BE2C (cell line): Measurements from ENCODE around the gene ACTR8.

Source experiments
- DNase-seq: peaks from one replicate; pipeline ENCODE4 v3.0.0-alpha.2; 2020
- H3K27me3 ChIP-seq: fragments of 250-450 bp; sonication (Bioruptor Pico); 2 replicates; pipeline ENCODE4 v1.5.1; 2020; ENCODE audit warnings: mild to moderate bottlenecking
- H3K36me3 ChIP-seq: fragments of 250-450 bp; sonication (Bioruptor Pico); 2 replicates; pipeline ENCODE4 v1.5.1; 2020; ENCODE audit warnings: mild to moderate bottlenecking
- H3K4me1 ChIP-seq: fragments of 250-450 bp; sonication (Bioruptor Pico); 2 replicates; pipeline ENCODE4 v1.5.1; 2020
- H3K4me3 ChIP-seq: 2 replicates; pipeline ENCODE4 v1.5.1; 2011; ENCODE audit warnings: low read depth, low read length
- H3K9me3 ChIP-seq: fragments of 250-450 bp; sonication (Bioruptor Pico); 2 replicates; pipeline ENCODE4 v1.5.1; 2020
- TF ChIP-seq, protein P1 (sequence below): IDR thresholded peaks from 2 replicates; pipeline ENCODE4 v1.5.1; 2012; ENCODE audit warnings: mild to moderate bottlenecking, low read depth, low read length

Gene ACTR8

DNA sequence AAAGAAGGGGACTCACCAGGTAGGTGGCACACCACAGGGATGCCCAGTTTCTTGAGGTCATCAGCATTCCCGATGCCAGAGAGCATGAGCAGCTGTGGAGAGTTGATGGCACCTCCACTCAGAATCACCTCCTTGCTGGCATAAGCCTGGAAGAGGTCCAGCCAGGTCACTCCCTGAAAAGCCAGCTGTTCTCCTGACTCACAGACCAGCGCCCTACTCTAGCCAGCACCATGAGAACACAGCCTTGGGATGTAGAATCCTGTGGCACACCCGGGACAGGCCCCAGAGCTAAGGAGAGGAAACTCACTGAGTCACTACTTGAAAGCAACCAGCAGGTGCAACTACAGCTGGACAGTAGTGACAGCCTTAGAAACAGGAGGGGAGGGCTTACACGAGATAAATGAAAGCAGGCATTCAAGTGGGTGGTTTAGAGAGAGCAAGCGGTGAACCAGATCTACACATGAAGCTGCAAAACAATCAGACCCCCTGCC is 60.3 kb downstream of the ACTR8 start:
- Histone ChIP-seq H3K27me3 (no peaks in the 10 kb centered on the region), H3K4me3 (no peak overlapping the region), H3K4me1 (no peaks in the 10 kb centered on the region), H3K36me3 (no peaks in the 10 kb centered on the region), H3K9me3 (no peaks in the 10 kb centered on the region)
- no peak for DNase-seq
- TF ChIP-seq, protein P1, sequence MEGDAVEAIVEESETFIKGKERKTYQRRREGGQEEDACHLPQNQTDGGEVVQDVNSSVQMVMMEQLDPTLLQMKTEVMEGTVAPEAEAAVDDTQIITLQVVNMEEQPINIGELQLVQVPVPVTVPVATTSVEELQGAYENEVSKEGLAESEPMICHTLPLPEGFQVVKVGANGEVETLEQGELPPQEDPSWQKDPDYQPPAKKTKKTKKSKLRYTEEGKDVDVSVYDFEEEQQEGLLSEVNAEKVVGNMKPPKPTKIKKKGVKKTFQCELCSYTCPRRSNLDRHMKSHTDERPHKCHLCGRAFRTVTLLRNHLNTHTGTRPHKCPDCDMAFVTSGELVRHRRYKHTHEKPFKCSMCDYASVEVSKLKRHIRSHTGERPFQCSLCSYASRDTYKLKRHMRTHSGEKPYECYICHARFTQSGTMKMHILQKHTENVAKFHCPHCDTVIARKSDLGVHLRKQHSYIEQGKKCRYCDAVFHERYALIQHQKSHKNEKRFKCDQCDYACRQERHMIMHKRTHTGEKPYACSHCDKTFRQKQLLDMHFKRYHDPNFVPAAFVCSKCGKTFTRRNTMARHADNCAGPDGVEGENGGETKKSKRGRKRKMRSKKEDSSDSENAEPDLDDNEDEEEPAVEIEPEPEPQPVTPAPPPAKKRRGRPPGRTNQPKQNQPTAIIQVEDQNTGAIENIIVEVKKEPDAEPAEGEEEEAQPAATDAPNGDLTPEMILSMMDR, result no peak

GRCh38 chr3:53820756-53821580 is 61.0 kb downstream of the ACTR8 start:
- Histone ChIP-seq H3K9me3 (no peaks in the 10 kb centered on the region), H3K27me3 (no peaks in the 10 kb centered on the region), H3K4me3 (no peak overlapping the region), H3K36me3 (no peaks in the 10 kb centered on the region), H3K4me1 (no peaks in the 10 kb centered on the region)
- no peak for DNase-seq
- TF ChIP-seq, protein P1, result no peak

DNA sequence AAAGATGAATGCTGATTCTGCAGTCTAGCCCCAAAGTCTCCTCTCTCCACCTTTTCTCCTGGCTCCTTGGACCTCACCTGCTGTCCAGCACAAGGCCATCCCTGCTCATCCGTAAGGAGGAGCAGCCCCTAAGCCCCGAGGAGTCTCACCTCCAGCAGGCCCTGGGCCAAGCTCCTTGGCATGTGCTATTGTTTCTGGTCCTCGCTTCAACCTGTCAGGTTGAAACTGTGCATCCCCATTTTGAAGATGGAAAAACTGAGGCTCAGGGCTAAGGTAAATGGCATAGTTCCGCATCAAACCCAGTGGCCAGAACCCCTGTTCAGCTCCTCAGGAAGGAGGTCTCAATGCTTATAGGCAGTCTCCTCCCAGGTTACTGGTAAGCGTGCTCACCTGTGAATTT is 61.9 kb downstream of the ACTR8 start:
- Histone ChIP-seq H3K4me1 (no peaks in the 10 kb centered on the region), H3K4me3 (no peak overlapping the region), H3K36me3 (no peaks in the 10 kb centered on the region), H3K9me3 (no peaks in the 10 kb centered on the region), H3K27me3 (no peaks in the 10 kb centered on the region)
- TF ChIP-seq, protein P1, result no peak
- no peak for DNase-seq

DNA sequence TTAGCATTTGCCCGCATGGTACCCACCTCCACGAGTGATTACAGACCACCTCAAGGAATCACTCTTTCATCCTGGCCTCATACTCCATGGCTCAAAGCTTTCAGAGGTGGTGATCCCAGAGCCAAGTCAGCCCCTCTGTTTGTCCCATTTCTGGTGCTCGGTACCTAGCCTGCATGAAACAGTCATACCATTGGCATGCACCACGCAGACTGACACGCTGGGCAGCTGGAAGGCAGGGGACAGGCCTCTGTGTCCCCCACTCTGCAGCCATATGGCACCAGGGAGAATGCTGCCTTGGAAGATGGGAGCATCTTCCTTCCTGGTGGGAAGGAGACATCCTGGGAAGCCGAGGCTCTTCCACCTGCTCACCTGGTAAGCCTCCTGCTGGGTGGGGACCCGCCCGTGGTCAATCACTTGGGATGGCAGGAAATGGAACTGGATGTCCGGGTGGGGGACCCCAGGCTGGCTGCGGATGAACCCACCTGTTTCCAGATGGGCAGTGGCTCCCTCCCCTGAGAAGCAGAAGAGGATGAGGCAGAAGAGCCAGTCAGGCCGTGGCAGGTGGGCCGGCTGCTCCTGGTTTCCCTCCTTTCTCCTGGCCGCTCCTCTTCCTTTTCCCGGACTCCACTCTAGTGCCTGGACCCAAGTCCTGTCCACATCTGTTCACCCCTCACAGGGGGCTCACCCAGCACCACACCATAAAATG is 62.6 kb downstream of the ACTR8 start:
- H3K4me1 ChIP-seq, result no peaks in the 10 kb centered on the region
- H3K4me3 ChIP-seq, result no peak overlapping the region
- DNase-seq, result no peak
- H3K27me3 ChIP-seq, result no peaks in the 10 kb centered on the region
- TF ChIP-seq, protein P1, result no peak
- H3K36me3 ChIP-seq, result no peaks in the 10 kb centered on the region
- H3K9me3 ChIP-seq, result no peaks in the 10 kb centered on the region

GRCh38 chr3:53818221-53819162 is 63.5 kb downstream of the ACTR8 start:
- no peak for DNase-seq
- TF ChIP-seq, protein P1, result no peak
- no peaks in the 10 kb centered on the region for H3K27me3 ChIP-seq

More at GRCh38 chr3:53818221-53819162, 63.5 kb downstream of the ACTR8 start:
- Histone ChIP-seq H3K4me1 (no peaks in the 10 kb centered on the region), H3K4me3 (no peak overlapping the region), H3K36me3 (no peaks in the 10 kb centered on the region), H3K9me3 (no peaks in the 10 kb centered on the region)
